Measurements from ENCODE around the gene SELENOI.

GRCh38 chr2:26327291-26328272 lies 18.4 kb upstream of the SELENOI start:
- TF ChIP-seq SP1 (IDR thresholded peaks at IDR 0.05; ENCODE audit: low read depth, low read length) = no peak
- TF ChIP-seq PRDM15 (CRISPR knock-in tag; IDR thresholded peaks at IDR 0.05) = no peak
